Liver (tissue), 3 donors: ENCODE results near the gene GRID1.

Source experiments
- ATF3 ChIP-seq: IDR thresholded peaks from 2 replicates; pipeline ENCODE4 v1.6.1; 2016; ENCODE audit warnings: antibody characterized with exemption
- CTCF ChIP-seq: fragments of 150-350 bp; IDR thresholded peaks from 2 replicates; pipeline ENCODE4 v1.5.1; 2017; ENCODE audit warnings: improper control_type of control experiment, low read depth, low read length; ENCODE audit not compliant: missing input control
- EGR1 ChIP-seq, 2 donors: IDR thresholded peaks; 2 replicates each; pipeline ENCODE4 v1.6.1; 2016 to 2018; ENCODE audit warnings: antibody characterized with exemption in 2 of 2, low read depth in 2 of 2
- GABPA ChIP-seq, 2 donors: IDR thresholded peaks in 1 of 2; conservative IDR thresholded peaks in 1 of 2; 2 replicates each; pipeline ENCODE4 v1.6.1; 2016; ENCODE audit warnings: antibody characterized with exemption in 2 of 2, mild to moderate bottlenecking in 1 of 2, moderate library complexity in 1 of 2
- JUND ChIP-seq, 2 donors: IDR thresholded peaks; 2 replicates each; pipeline ENCODE4 v1.6.1; 2016; ENCODE audit warnings: antibody characterized with exemption in 2 of 2
- MAX ChIP-seq: IDR thresholded peaks from 2 replicates; pipeline ENCODE4 v1.6.1; 2016; ENCODE audit warnings: antibody characterized with exemption
- RAD21 ChIP-seq, 2 donors: IDR thresholded peaks; 2 replicates each; pipeline ENCODE4 v1.6.1; 2016; ENCODE audit warnings: antibody characterized with exemption in 2 of 2, mild to moderate bottlenecking in 2 of 2
- REST ChIP-seq: IDR thresholded peaks from 2 replicates; pipeline ENCODE4 v1.6.1; 2016; ENCODE audit warnings: antibody characterized with exemption, mild to moderate bottlenecking
- RXRA ChIP-seq, 2 donors: IDR thresholded peaks; 2 replicates each; pipeline ENCODE4 v1.6.1; 2017 to 2018; ENCODE audit warnings: antibody characterized with exemption in 2 of 2, mild to moderate bottlenecking in 1 of 2
- SP1 ChIP-seq: IDR thresholded peaks from 2 replicates; pipeline ENCODE4 v1.6.1; 2018; ENCODE audit warnings: antibody characterized with exemption, mild to moderate bottlenecking
- TAF1 ChIP-seq: conservative IDR thresholded peaks from 2 replicates; pipeline ENCODE4 v1.6.1; 2016; ENCODE audit warnings: antibody characterized with exemption, mild to moderate bottlenecking
- YY1 ChIP-seq: IDR thresholded peaks from 2 replicates; pipeline ENCODE4 v1.6.1; 2016; ENCODE audit warnings: antibody characterized with exemption, mild to moderate bottlenecking
- donor health status: healthy.
- donor health status: healthy.

GRCh38 chr10:86072413-86072812 lies 294.2 kb downstream of the GRID1 start:
- TF ChIP-seq CTCF (no peak), GABPA (IDR thresholded peaks at IDR 0.05 in 1 of 2, conservative IDR thresholded peaks at IDR 0.05 in 1 of 2) (no peak), RAD21 (IDR thresholded peaks at IDR 0.05) (no peak), YY1 (no peak), EGR1 (IDR thresholded peaks at IDR 0.05; ENCODE audit: low read depth in 2 of 2) (no peak), SP1 (no peak), JUND (IDR thresholded peaks at IDR 0.05) (no peak), MAX (no peak), REST (no peak), ATF3 (no peak), TAF1 (no peak), RXRA (IDR thresholded peaks at IDR 0.05) (no peak)
